Nephron progenitor cell (in vitro differentiated cells): ENCODE results near the gene KLK15.

Source experiments
- DNase-seq: peaks from one replicate; pipeline ENCODE4 v3.0.0; 2021
- H3K27ac Mint-ChIP-seq: 2 replicates; pipeline ENCODE4 v1.8.0; 2021; ENCODE audit warnings: mild to moderate bottlenecking, moderate library complexity, mixed read lengths
- H3K27me3 Mint-ChIP-seq: 2 replicates; pipeline ENCODE4 v1.8.0; 2021; ENCODE audit warnings: mild to moderate bottlenecking, low read depth, mixed read lengths; ENCODE audit not compliant: poor library complexity
- H3K36me3 Mint-ChIP-seq: 2 replicates; pipeline ENCODE4 v1.8.0; 2021; ENCODE audit warnings: low read depth, mixed read lengths
- H3K4me1 Mint-ChIP-seq: 2 replicates; pipeline ENCODE4 v1.8.0; 2021; ENCODE audit warnings: mixed read lengths
- H3K4me3 Mint-ChIP-seq: 2 replicates; pipeline ENCODE4 v1.8.0; 2021; ENCODE audit warnings: mild to moderate bottlenecking, moderate library complexity, mixed read lengths
- H3K9me3 Mint-ChIP-seq: 2 replicates; pipeline ENCODE4 v1.8.0; 2021; ENCODE audit warnings: mild to moderate bottlenecking, moderate library complexity, mixed read lengths
- CTCF ChIP-seq: fragments of 200-600 bp; sonication (generic); IDR thresholded peaks from 2 replicates; pipeline ENCODE4 v1.5.0; 2021; ENCODE audit warnings: antibody characterized with exemption

KLK15 gene

DNA sequence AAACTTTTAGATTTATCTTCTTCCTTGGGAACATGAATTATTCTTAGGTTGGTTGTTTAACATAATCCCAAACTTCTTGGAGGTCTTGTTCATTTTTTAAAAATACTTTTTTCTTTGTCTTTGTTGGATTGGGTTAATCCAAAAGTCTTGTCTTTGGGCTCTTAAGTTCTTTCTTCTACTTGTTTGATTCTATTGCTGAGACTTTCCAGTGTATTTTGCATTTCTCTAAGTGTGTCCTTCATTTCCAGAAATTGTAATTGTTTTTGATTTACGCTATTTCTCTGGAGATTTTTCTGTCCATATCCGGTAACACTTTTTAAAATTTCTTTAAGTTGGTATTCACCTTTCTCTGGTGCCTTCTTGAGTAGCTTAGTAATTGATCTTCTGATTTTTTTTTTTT, 9.8 kb upstream of the KLK15 start:
- TF ChIP-seq CTCF = no peak
- Mint-ChIP-seq H3K27ac (no peak overlapping the region), H3K27me3 (peaks cover 85% of the 10 kb centered on the region), H3K36me3 (no peaks in the 10 kb centered on the region), H3K4me3 (no peak overlapping the region), H3K9me3 (peaks cover 37% of the 10 kb centered on the region), H3K4me1 (no peaks in the 10 kb centered on the region)
- no peak for DNase-seq

DNA sequence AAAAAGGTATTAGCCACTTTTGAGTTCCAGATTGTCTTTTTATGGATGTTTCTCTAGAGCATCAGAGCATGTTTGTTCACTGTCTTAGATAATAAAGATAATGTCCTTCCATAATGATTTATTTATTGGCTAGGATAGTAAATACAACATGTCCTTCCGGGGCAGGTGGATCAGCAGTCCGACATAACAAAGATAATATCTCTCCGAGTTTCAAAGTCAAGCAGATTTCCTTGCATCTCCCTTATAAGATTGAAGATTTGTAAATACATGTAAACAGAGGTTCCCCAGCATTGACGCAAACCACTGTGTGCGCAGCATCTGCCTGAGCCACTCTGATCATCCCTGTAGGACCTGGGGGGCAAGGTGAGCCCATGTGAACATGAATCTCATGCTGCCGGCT, 8.8 kb upstream of the KLK15 start:
- Mint-ChIP-seq H3K9me3 (peaks cover 37% of the 10 kb centered on the region), H3K36me3 (no peaks in the 10 kb centered on the region), H3K27ac (no peak overlapping the region), H3K27me3 (peaks cover 94% of the 10 kb centered on the region), H3K4me1 (peaks cover 4% of the 10 kb centered on the region), H3K4me3 (no peak overlapping the region)
- TF ChIP-seq CTCF = no peak
- DNase-seq = no peak

GRCh38 chr19:50839712-50840655, 6.6 kb upstream of the KLK15 start:
- TF ChIP-seq CTCF = no peak
- Mint-ChIP-seq H3K27me3 (peaks cover 95% of the 10 kb centered on the region), H3K9me3 (peaks cover 31% of the 10 kb centered on the region), H3K36me3 (no peaks in the 10 kb centered on the region), H3K27ac (no peak overlapping the region), H3K4me1 (peaks cover 12% of the 10 kb centered on the region), H3K4me3 (no peak overlapping the region)
- DNase-seq = no peak

- Mint-ChIP-seq H3K4me1 (peaks cover 12% of the 10 kb centered on the region), H3K36me3 (no peaks in the 10 kb centered on the region), H3K27ac (no peak overlapping the region), H3K27me3 (peaks cover 91% of the 10 kb centered on the region), H3K4me3 (peak overlapping the region; percentile 10), H3K9me3 (peaks cover 19% of the 10 kb centered on the region)
- DNase-seq = no peak
- TF ChIP-seq CTCF = no peak
Observed at GRCh38 chr19:50838239-50838638, 4.9 kb upstream of the KLK15 start.

DNA sequence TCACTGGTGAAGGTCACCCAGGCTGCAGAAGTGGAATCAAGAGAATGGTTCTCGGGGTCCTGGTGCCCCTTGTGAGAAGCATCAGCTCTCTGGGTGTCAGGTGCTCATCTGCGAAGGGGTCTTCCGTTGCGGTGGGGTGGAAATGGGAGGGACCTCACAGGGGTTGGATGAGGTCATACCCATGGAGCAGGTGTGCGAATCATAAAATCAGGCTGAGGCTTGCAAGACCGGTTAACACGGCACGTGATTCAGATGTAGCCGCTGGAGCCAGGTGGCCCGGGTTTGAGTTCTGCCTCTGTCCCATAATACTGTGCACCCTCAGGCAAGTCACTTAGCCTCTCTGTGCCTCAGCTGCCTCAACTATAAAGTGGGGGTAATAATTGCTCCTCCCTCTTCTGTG, 3.9 kb upstream of the KLK15 start:
- no peaks in the 10 kb centered on the region for H3K36me3 Mint-ChIP-seq
- no peak overlapping the region for H3K27ac Mint-ChIP-seq
- H3K9me3 Mint-ChIP-seq = peaks cover 9% of the 10 kb centered on the region
- TF ChIP-seq CTCF = no peak
- peak overlapping the region; percentile 33 for H3K4me3 Mint-ChIP-seq
- H3K27me3 Mint-ChIP-seq = peaks cover 89% of the 10 kb centered on the region
- DNase-seq = no peak
- peaks cover 12% of the 10 kb centered on the region for H3K4me1 Mint-ChIP-seq
